ENCODE data around the gene HERC2. TPM values are rescaled to one million over a fixed set of nuclear protein-coding genes. Genes with fewer than 3 reads are reported as not detected.

HERC2 gene
- total and polyA plus RNA-seq, 2 of the 8 experiments (the other 6 are each of a cell fraction or from before 2014, with no cell fraction given) = 83.0 to 88.7 TPM

GRCh38 chr15:28164876-28165275 lies 157.1 kb downstream of the HERC2 start:
- Histone ChIP-seq H3K18ac (ENCODE audit: extremely low read depth, low read length) (no peak overlapping the region), H3K4me2 (ENCODE audit: insufficient read depth in 1 of 2, low read depth in 2 of 2, low read length in 2 of 2) (no peak overlapping the region), H2AK5ac (ENCODE audit: low read depth, low read length) (no peak overlapping the region), H3K4me1 (replicated peaks in 1 of 4; ENCODE audit: control insufficient read depth in 3 of 4, insufficient read depth in 4 of 4, low read length in 3 of 4) (peaks cover 0 to 3% (median 0%) of the 10 kb centered on the region in 4 experiments; a peak in 1 of 7 replicates), H3K27ac (ENCODE audit: low read depth, low read length) (no peak overlapping the region), H3K36me3 (ENCODE audit: control insufficient read depth in 2 of 4, insufficient read depth in 4 of 4, low read length in 3 of 4) (peaks cover 10 to 75% (median 50%) of the 10 kb centered on the region in 4 experiments), H3K79me2 (ENCODE audit: control insufficient read depth in 1 of 2, insufficient read depth in 2 of 2, low read length in 2 of 2) (no peaks in the 10 kb centered on the region), H4K91ac (replicated peaks; ENCODE audit: insufficient read length, low read length) (no peak overlapping the region), H3K14ac (ENCODE audit: insufficient read length) (no peak overlapping the region), H2AFZ (ENCODE audit: low read length) (no peak overlapping the region), H3K56ac (replicated peaks; ENCODE audit: insufficient read length, low read depth, low read length) (no peak overlapping the region), H3K4ac (replicated peaks; ENCODE audit: insufficient read length, low read depth, low read length) (no peak overlapping the region), H4K20me1 (replicated peaks in 1 of 2; ENCODE audit: control insufficient read depth in 1 of 2, insufficient read depth in 2 of 2, low read length in 2 of 2) (peaks cover 0 to 1% of the 10 kb centered on the region in 2 experiments), H3K79me1 (ENCODE audit: low read depth, low read length) (no peaks in the 10 kb centered on the region), H2BK12ac (ENCODE audit: low read depth, low read length) (no peak overlapping the region), H3K9me3 (ENCODE audit: insufficient read depth in 2 of 2, low read depth in 1 of 2, low read length in 1 of 2) (peaks cover 4 to 11% of the 10 kb centered on the region in 2 experiments; a peak in 3 of 4 replicates), H2BK20ac (ENCODE audit: low read length) (no peak overlapping the region), H4K5ac (ENCODE audit: insufficient read length, low read depth, low read length) (no peak overlapping the region), H4K8ac (ENCODE audit: extremely low read depth, insufficient read depth, low read length) (peak overlapping the region; percentile 73; the same call in 1 of the 2 replicates), H2BK15ac (ENCODE audit: low read length) (no peak overlapping the region), H3K27me3 (replicated peaks in 1 of 4; ENCODE audit: control insufficient read depth in 3 of 4, extremely low read depth in 1 of 4, insufficient read depth in 3 of 4, low read length in 3 of 4) (no peaks in the 10 kb centered on the region), H2BK120ac (replicated peaks; ENCODE audit: low read depth, low read length) (no peak overlapping the region), H3K4me3 (ENCODE audit: extremely low read depth in 1 of 4, insufficient read depth in 2 of 4, low read depth in 3 of 4, low read length in 4 of 4) (no peak overlapping the region), H2BK5ac (ENCODE audit: low read depth, low read length) (no peak overlapping the region), H3K23me2 (ENCODE audit: low read depth, low read length) (no peaks in the 10 kb centered on the region), H3K9ac (replicated peaks in 1 of 4; ENCODE audit: extremely low read depth in 1 of 4, low read depth in 3 of 4, low read length in 3 of 4) (no peak overlapping the region), H3K23ac (ENCODE audit: insufficient read length) (no peak overlapping the region)
- FAIRE-seq (no peak), DNase-seq (ENCODE audit: low read depth in 1 of 2, low spot score in 2 of 2) (no peak)
- CTCF ChIA-PET (ENCODE audit: partially characterized antibody) = no interaction called here
- no peak for TF ChIP-seq ZNF274 (IDR thresholded peaks at IDR 0.05; ENCODE audit: borderline replicate concordance, extremely low read depth, low read length)
- TF ChIP-seq KDM4A (IDR thresholded peaks at IDR 0.05; ENCODE audit: low read depth, low read length, severe bottlenecking) = no peak
- no peak for TF ChIP-seq BCL11A (IDR thresholded peaks at IDR 0.05; ENCODE audit: low read depth in 2 of 2, low read length in 2 of 2)
- no peak for TF ChIP-seq HDAC6 (IDR thresholded peaks at IDR 0.05; ENCODE audit: low read depth, low read length)
- TF ChIP-seq EGR1 (IDR thresholded peaks at IDR 0.05; ENCODE audit: borderline replicate concordance, low read depth, low read length) = no peak
- POLR2A ChIA-PET (ENCODE audit: partially characterized antibody) = no interaction called here
- 97% methylated on average over 3 of the region's 3 CpGs; no CpG with 5 or more reads in 1 of the 2 experiments for WGBS, 2 experiments (ENCODE audit: extremely low coverage in 1 of 2, insufficient coverage in 1 of 2, insufficient read length in 1 of 2, insufficient replicate concordance in 2 of 2, low coverage in 1 of 2, low lambda C conversion rate in 2 of 2, missing lambda C conversion rate in 1 of 2)
